8988T (cell line): ENCODE data around the gene OGFOD3.
"Not testable (repeated sequence)": the region's sequence is repeated elsewhere in the genome, so short reads cannot be mapped to it uniquely, and the experiment has no call there.

Source experiments
- DNase-seq: peaks from one replicate; pipeline ENCODE4 v3.0.0; 2011

OGFOD3 gene

GRCh38 chr17:82432017-82432416 lies 13.6 kb upstream of the OGFOD3 start:
- no peak for DNase-seq

- DNase-seq, result no peak
These were observed 11.4 kb upstream of the OGFOD3 start for GRCh38 chr17:82429824-82430223.

GRCh38 chr17:82428546-82428945 lies 10.2 kb upstream of the OGFOD3 start:
- DNase-seq, result no peak

GRCh38 chr17:82424863-82425159 lies 6.4 kb upstream of the OGFOD3 start:
- DNase-seq, result no peak

- no peak for DNase-seq
These were observed 5.8 kb upstream of the OGFOD3 start for GRCh38 chr17:82424001-82424862.

GRCh38 chr17:82419540-82419939 lies 1.2 kb upstream of the OGFOD3 start:
- DNase-seq, result no peak

GRCh38 chr17:82416771-82417170 lies 1.6 kb downstream of the OGFOD3 start:
- DNase-seq, result no peak

- no peak for DNase-seq
These were observed 2.1 kb downstream of the OGFOD3 start for GRCh38 chr17:82416264-82416663.

- DNase-seq, result no peak
These were observed 2.6 kb downstream of the OGFOD3 start for GRCh38 chr17:82415786-82416185.

GRCh38 chr17:82415336-82415735 lies 3.0 kb downstream of the OGFOD3 start:
- no peak for DNase-seq

- DNase-seq, result peak; percentile 84
These were observed 3.7 kb downstream of the OGFOD3 start for GRCh38 chr17:82414548-82415281.

- no peak for DNase-seq
These were observed 5.6 kb downstream of the OGFOD3 start for GRCh38 chr17:82412535-82413520.

GRCh38 chr17:82412081-82412480 lies 6.3 kb downstream of the OGFOD3 start:
- DNase-seq, result not testable (repeated sequence)

- DNase-seq, result no peak
These were observed 6.9 kb downstream of the OGFOD3 start for GRCh38 chr17:82411396-82412053.

- no peak for DNase-seq
These were observed 8.2 kb downstream of the OGFOD3 start for GRCh38 chr17:82410014-82410716.

- no peak for DNase-seq
These were observed 9.5 kb downstream of the OGFOD3 start for GRCh38 chr17:82408938-82409318.

GRCh38 chr17:82408288-82408937 lies 10.0 kb downstream of the OGFOD3 start:
- no peak for DNase-seq

GRCh38 chr17:82407255-82407654 lies 11.1 kb downstream of the OGFOD3 start:
- DNase-seq, result peak; percentile 56

GRCh38 chr17:82406131-82406671 lies 12.2 kb downstream of the OGFOD3 start:
- DNase-seq, result no peak

GRCh38 chr17:82405051-82405450 lies 13.3 kb downstream of the OGFOD3 start:
- DNase-seq, result no peak
